B cell (primary cell): Measurements from ENCODE around the gene AVEN. TPM values are rescaled to one million over a fixed set of nuclear protein-coding genes. Genes with fewer than 3 reads are reported as not detected.

Experiments used
- ATAC-seq: fragments of 200-7000 bp; cut with Tn5 transposase; one replicate; pipeline ENCODE4 v1.10.0; 2021; ENCODE audit warnings: low read depth, mild to moderate bottlenecking, moderate number of reproducible peaks, moderate library complexity
- CTCF ChIA-PET: fragments of 350-600 bp; sonication (Branson Sonifier 250); formaldehyde crosslinking; loops from one replicate; lab custom pipeline; 2021; ENCODE audit warnings: antibody characterized with exemption, inconsistent platforms; lab: Charles Lee
- POLR2A ChIA-PET: fragments of 350-600 bp; sonication (Branson Sonifier 250); formaldehyde crosslinking; loops from one replicate; lab custom pipeline; 2021; ENCODE audit warnings: antibody characterized with exemption; lab: Charles Lee
- DNase-seq: peaks from one replicate; pipeline ENCODE4 v3.0.0; 2013
- H2AFZ ChIP-seq: 2 replicates; pipeline ENCODE4 v1.6.1; 2012; ENCODE audit warnings: mild to moderate bottlenecking, low read depth, low read length; ENCODE audit not compliant: insufficient read depth, poor library complexity, severe bottlenecking
- H3K27ac ChIP-seq, 2 donors: 1 replicate in 1 of 2; 2 replicates in 1 of 2; pipeline ENCODE4 v1.5.1; 2012 to 2013; ENCODE audit warnings: low read length in 2 of 2, mild to moderate bottlenecking in 2 of 2, moderate library complexity in 1 of 2
- H3K27me3 ChIP-seq, 4 experiments: fragments of 200-600 bp in 1 of 4; sonication (generic) in 1 of 4; replicated peaks in 1 of 4; 1 replicate in 2 of 4; 2 replicates in 2 of 4; pipeline versions ENCODE4 v1.6.1 to v1.7.0; 2013 to 2016; ENCODE audit warnings: low read length in 3 of 4, mild to moderate bottlenecking in 2 of 4, mixed read lengths in 1 of 4, moderate library complexity in 1 of 4; ENCODE audit not compliant: insufficient read depth in 4 of 4, control insufficient read depth in 3 of 4; ENCODE audit errors: control extremely low read depth in 1 of 4
- H3K36me3 ChIP-seq, 2 experiments: replicated peaks in 1 of 2; 1 replicate in 1 of 2; 2 replicates in 1 of 2; pipeline versions ENCODE4 v1.6.1 to v1.7.1; 2013; ENCODE audit warnings: low read length in 1 of 2; ENCODE audit not compliant: insufficient read depth in 2 of 2, control insufficient read depth in 1 of 2; ENCODE audit errors: control extremely low read depth in 1 of 2, extremely low read depth in 1 of 2
- H3K4me1 ChIP-seq, 2 donors: fragments of 200-600 bp in 1 of 2; sonication (generic) in 1 of 2; 1 replicate in 1 of 2; 2 replicates in 1 of 2; pipeline versions ENCODE4 v1.5.1 to v1.6.1; 2013 to 2017; ENCODE audit warnings: low read length in 2 of 2; ENCODE audit not compliant: control insufficient read depth in 2 of 2, insufficient read depth in 2 of 2
- H3K4me2 ChIP-seq: replicated peaks from 2 replicates; pipeline ENCODE3; 2012; ENCODE audit warnings: mild to moderate bottlenecking, low read depth, low read length; ENCODE audit not compliant: poor library complexity, severe bottlenecking
- H3K4me3 ChIP-seq, 5 experiments: fragments of 200-600 bp in 1 of 5; sonication (generic) in 1 of 5; 1 replicate in 3 of 5; 2 replicates in 2 of 5; pipeline versions ENCODE4 v1.5.1 to v1.7.0; 2011 to 2016; ENCODE audit warnings: low read length in 4 of 5, mild to moderate bottlenecking in 4 of 5, low read depth in 2 of 5, control low read depth in 1 of 5, moderate library complexity in 1 of 5; ENCODE audit not compliant: insufficient read depth in 1 of 5; ENCODE audit errors: control extremely low read depth in 1 of 5, extremely low read depth in 1 of 5
- H3K79me2 ChIP-seq: fragments of 200-600 bp; sonication (generic); one replicate; pipeline ENCODE4 v1.6.0; 2016; ENCODE audit warnings: low read length; ENCODE audit not compliant: control insufficient read depth, insufficient read depth
- H3K9ac ChIP-seq: fragments of 200-600 bp; sonication (generic); 2 replicates; pipeline ENCODE4 v1.6.1; 2017; ENCODE audit warnings: mild to moderate bottlenecking, low read length, moderate library complexity
- H3K9me3 ChIP-seq, 3 donors: one replicate each; pipeline versions ENCODE4 v1.6.1 to v1.7.1; 2013; ENCODE audit warnings: low read length in 2 of 3; ENCODE audit not compliant: control insufficient read depth in 2 of 3, insufficient read depth in 1 of 3; ENCODE audit errors: control extremely low read depth in 1 of 3
- H4K20me1 ChIP-seq: 2 replicates; pipeline ENCODE4 v1.6.0; 2012; ENCODE audit warnings: mild to moderate bottlenecking, low read length; ENCODE audit not compliant: insufficient read depth, control insufficient read depth, poor library complexity, severe bottlenecking
- H3K27ac Mint-ChIP-seq: one replicate; pipeline ENCODE4 v1.8.0; 2021; ENCODE audit warnings: mixed read lengths
- H3K27me3 Mint-ChIP-seq: one replicate; pipeline ENCODE4 v1.8.0; 2021; ENCODE audit warnings: mixed read lengths
- H3K4me1 Mint-ChIP-seq: one replicate; pipeline ENCODE4 v1.8.0; 2021; ENCODE audit warnings: mixed read lengths
- H3K4me3 Mint-ChIP-seq: one replicate; pipeline ENCODE4 v1.8.0; 2021; ENCODE audit warnings: mixed read lengths
- H3K9me3 Mint-ChIP-seq: one replicate; pipeline ENCODE4 v1.8.0; 2022; ENCODE audit warnings: mixed read lengths; ENCODE audit not compliant: insufficient read depth
- CTCF ChIP-seq: fragments of 200-600 bp; IDR thresholded peaks from one replicate; pipeline ENCODE4 v1.8.0; 2022; ENCODE audit warnings: antibody characterized with exemption, mild to moderate bottlenecking
- EZH2 ChIP-seq: IDR thresholded peaks from 2 replicates; pipeline ENCODE4 v1.6.1; 2012; ENCODE audit warnings: borderline replicate concordance, low read depth, mild to moderate bottlenecking, moderate library complexity, low read length; ENCODE audit not compliant: insufficient read depth, poor library complexity, severe bottlenecking
- WGBS: methylation state at CpG from one replicate; pipeline ENCODE4 v1.1.5; 2013; ENCODE audit warnings: missing lambda C conversion rate; ENCODE audit not compliant: insufficient coverage; 5-methylcytosine and 5-hydroxymethylcytosine counted together
- intact Hi-C: fragments of 100-400 bp; cut with micrococcal nuclease; formaldehyde crosslinking; loops from one replicate; pipeline ENCODE4 v1.10.0; 2022
- polyA plus RNA-seq: library from polyadenylated mRNA; depleted of rRNA; stranded (reverse); fragments of >200 nt; gene quantifications from 2 replicates; pipeline ENCODE4 v1.2.3, GENCODE V29; 2012
- total RNA-seq, 2 donors: library from RNA; stranded (reverse); fragments of 120-200 nt in 1 of 2; gene quantifications; 1 replicate in 1 of 2; 2 replicates in 1 of 2; pipeline versions ENCODE4 v1.2.3 to v1.2.4, GENCODE V29; 2013 to 2022

Gene AVEN
- total and polyA plus RNA-seq, 2 donors (not counting 1 experiment from before 2014, with no cell fraction given): 1.8 to 8.2 TPM

GRCh38 chr15:34009656-34010055 lies 29.3 kb downstream of the AVEN start:
- H3K27me3 ChIP-seq: no peaks in the 10 kb centered on the region
- H2AFZ ChIP-seq: no peak overlapping the region
- no peak overlapping the region for H3K4me2 ChIP-seq
- H3K27ac ChIP-seq: no peak overlapping the region
- no peaks in the 10 kb centered on the region for H3K9me3 Mint-ChIP-seq
- H3K4me3 Mint-ChIP-seq: no peak overlapping the region
- ChIA-PET CTCF (no interaction called here), POLR2A (no interaction called here)
- no peak for DNase-seq
- TF ChIP-seq CTCF: no peak
- TF ChIP-seq EZH2: no peak
- no peaks in the 10 kb centered on the region for H3K4me1 ChIP-seq
- H4K20me1 ChIP-seq: no peaks in the 10 kb centered on the region
- intact Hi-C loops: loop anchor here (5.0 kb wide), 1 partner anchor 1362 kb away; no protein-coding TSS in a partner anchor
- H3K36me3 ChIP-seq: no peaks in the 10 kb centered on the region
- no peaks in the 10 kb centered on the region for H3K79me2 ChIP-seq
- no peak overlapping the region for H3K27ac Mint-ChIP-seq
- H3K4me1 Mint-ChIP-seq: no peaks in the 10 kb centered on the region
- no CpG with 5 or more reads among the region's 1 CpG for WGBS
- H3K9me3 ChIP-seq: no peaks in the 10 kb centered on the region
- ATAC-seq: no peak
- no peak overlapping the region for H3K9ac ChIP-seq
- no peak overlapping the region for H3K4me3 ChIP-seq
- no peaks in the 10 kb centered on the region for H3K27me3 Mint-ChIP-seq

GRCh38 chr15:34006381-34006780 lies 32.6 kb downstream of the AVEN start:
- no peak overlapping the region for H3K27ac Mint-ChIP-seq
- H3K79me2 ChIP-seq: no peaks in the 10 kb centered on the region
- no CpG with 5 or more reads among the region's 2 CpGs for WGBS
- intact Hi-C loops: no loop called here
- no peak overlapping the region for H3K4me3 Mint-ChIP-seq
- no peak for ATAC-seq
- no peak for TF ChIP-seq CTCF
- no peak for TF ChIP-seq EZH2
- H4K20me1 ChIP-seq: no peaks in the 10 kb centered on the region
- no peak overlapping the region for H3K4me2 ChIP-seq
- DNase-seq: no peak
- ChIA-PET POLR2A (no interaction called here), CTCF (no interaction called here)
- no peak overlapping the region for H3K4me3 ChIP-seq
- no peak overlapping the region for H3K9ac ChIP-seq
- H3K36me3 ChIP-seq: no peaks in the 10 kb centered on the region
- H3K27me3 Mint-ChIP-seq: no peaks in the 10 kb centered on the region
- no peaks in the 10 kb centered on the region for H3K9me3 ChIP-seq
- H3K27ac ChIP-seq: no peak overlapping the region
- no peaks in the 10 kb centered on the region for H3K27me3 ChIP-seq
- H2AFZ ChIP-seq: no peak overlapping the region
- no peaks in the 10 kb centered on the region for H3K9me3 Mint-ChIP-seq
- H3K4me1 ChIP-seq: no peaks in the 10 kb centered on the region
- no peaks in the 10 kb centered on the region for H3K4me1 Mint-ChIP-seq
